ENCODE results near the gene EML1. TPM values are rescaled to one million over a fixed set of nuclear protein-coding genes. Genes with fewer than 3 reads are reported as not detected.

Gene EML1
- total RNA-seq, 3 donors from 2014 or later, result 5.4 to 82.5 (median 8.1) TPM

DNA sequence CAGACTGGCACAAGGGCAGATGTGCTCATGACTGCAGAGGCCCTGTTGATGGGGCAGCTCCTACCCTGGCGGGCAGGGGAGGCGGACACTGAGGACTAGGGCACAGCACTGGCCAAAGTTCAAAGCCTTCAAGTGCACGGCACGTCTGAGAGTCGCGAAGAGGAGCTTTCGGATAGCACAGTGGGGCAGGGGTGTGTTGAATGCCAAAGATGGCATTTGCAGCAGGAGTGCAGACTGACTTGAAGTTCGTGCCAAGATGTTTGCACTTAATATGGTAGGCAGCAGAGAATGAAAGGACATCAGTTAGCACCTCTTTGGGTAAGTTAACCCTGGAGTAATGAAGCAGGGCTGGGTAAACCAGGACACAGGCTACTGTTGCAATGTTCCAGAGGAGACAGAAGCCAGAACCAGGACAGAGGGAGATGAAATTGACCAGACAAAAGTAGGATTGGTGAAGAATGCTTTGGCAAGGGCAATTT, 6.7 kb upstream of the EML1 start:
- intact Hi-C loops (cut with DNase I, micrococcal nuclease), result no loop called here

GRCh38 chr14:99788713-99789112, 4.5 kb upstream of the EML1 start:
- Histone ChIP-seq H3K4me1 (ENCODE audit: low read depth) (peaks cover 5% of the 10 kb centered on the region), H3K4me3 (no peak overlapping the region), H3K36me3 (ENCODE audit: low read depth) (no peaks in the 10 kb centered on the region), H3K9me3 (no peaks in the 10 kb centered on the region)
- no peak for DNase-seq
- TF ChIP-seq CTCF (IDR thresholded peaks at IDR 0.05), result no peak
- no peak for ATAC-seq
- intact Hi-C loops (cut with DNase I, micrococcal nuclease), result no loop called here

More for the DNA sequence above, 6.7 kb upstream of the EML1 start:
- no peak for ATAC-seq
- no peaks in the 10 kb centered on the region for H3K36me3 ChIP-seq (ENCODE audit: low read depth)
- DNase-seq, result no peak
- H3K4me1 ChIP-seq (ENCODE audit: low read depth), result no peaks in the 10 kb centered on the region
- no peak for TF ChIP-seq CTCF (IDR thresholded peaks at IDR 0.05)
- no peak overlapping the region for H3K4me3 ChIP-seq
- no peaks in the 10 kb centered on the region for H3K9me3 ChIP-seq

DNA sequence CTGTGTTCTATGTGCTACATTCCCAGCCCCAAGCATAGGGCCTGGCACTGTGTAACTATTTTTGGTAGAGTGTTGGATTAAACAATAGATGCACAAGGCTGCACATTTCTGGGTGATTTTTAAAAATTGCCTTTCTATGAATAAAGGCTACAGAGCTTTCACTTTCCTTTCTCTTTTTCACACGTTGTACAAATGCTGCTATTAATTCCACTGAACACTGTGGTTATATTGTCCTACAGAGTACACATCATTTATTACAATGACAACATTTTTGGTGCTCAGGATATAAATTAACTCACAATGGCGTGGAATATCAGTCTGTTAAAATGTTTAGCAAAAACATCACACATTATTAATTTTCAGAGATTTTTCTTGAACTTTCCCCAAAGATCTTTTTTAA, 3.6 kb upstream of the EML1 start:
- ATAC-seq, result no peak
- no peaks in the 10 kb centered on the region for H3K9me3 ChIP-seq
- TF ChIP-seq CTCF (IDR thresholded peaks at IDR 0.05), result no peak
- no peak overlapping the region for H3K4me3 ChIP-seq
- no peak for DNase-seq
- H3K36me3 ChIP-seq (ENCODE audit: low read depth), result no peaks in the 10 kb centered on the region
- peaks cover 6% of the 10 kb centered on the region for H3K4me1 ChIP-seq (ENCODE audit: low read depth)
- intact Hi-C loops (cut with DNase I, micrococcal nuclease), result no loop called here

DNA sequence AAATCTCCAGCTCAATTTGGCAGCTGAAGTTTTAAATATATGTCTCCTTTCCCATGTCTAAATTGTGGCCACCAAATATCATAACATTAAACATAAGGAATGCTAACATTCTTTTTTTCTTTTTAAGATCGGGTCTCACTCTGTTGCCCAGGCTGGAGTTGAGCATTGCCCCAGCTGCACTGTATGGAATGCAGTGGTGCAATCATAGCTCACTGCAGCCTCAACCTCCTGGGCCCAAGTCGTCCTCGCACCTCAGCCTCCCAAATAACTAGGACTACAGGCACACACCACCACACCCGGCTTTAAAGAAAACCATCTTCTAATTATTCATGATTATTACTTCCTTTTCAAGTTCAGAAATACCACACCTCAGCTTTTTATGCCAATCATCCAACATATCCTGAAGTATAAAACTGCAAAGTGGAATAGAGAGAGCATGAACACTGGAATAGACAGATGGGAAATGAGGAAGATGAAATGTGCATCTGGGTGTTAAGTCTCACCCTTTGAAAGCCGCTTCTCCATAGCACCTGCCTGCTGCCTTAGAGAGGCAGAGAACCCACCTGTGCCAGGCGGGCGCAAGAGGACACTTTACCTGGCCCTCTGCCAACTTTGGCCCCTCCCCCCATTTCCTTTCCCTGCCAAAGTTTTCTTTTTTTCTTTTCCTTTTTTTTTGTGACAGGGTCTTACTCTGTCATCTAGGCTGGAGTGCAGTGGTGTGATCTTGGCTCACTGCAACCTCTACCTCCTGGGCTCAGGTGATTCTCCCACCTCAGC, 2.8 kb upstream of the EML1 start:
- H3K4me3 ChIP-seq, result no peak overlapping the region
- no peak for ATAC-seq
- H3K36me3 ChIP-seq (ENCODE audit: low read depth), result no peaks in the 10 kb centered on the region
- no peak for DNase-seq
- intact Hi-C loops (cut with DNase I, micrococcal nuclease), result no loop called here
- peaks cover 6% of the 10 kb centered on the region for H3K4me1 ChIP-seq (ENCODE audit: low read depth)
- no peaks in the 10 kb centered on the region for H3K9me3 ChIP-seq
- no peak for TF ChIP-seq CTCF (IDR thresholded peaks at IDR 0.05)

DNA sequence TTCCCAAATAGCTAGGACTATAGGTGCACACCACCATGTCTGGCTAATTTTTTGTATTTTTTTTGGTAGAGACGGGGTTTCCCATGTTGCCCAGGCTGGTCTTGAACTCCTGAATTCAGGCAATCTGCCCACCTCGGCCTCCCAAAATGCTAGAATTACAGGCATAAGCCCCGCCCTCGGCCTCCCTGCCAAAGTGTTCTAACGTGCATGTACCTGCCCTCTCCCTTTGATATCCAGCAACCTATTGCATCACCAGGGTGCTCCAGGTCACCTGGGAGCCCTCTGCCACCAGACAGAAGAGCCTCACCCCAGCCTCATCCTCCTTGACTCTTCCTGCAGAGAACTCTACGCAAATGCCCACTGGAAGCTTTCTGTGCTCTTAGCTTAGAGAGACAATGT, 2.2 kb upstream of the EML1 start:
- TF ChIP-seq CTCF (IDR thresholded peaks at IDR 0.05), result no peak
- no peaks in the 10 kb centered on the region for H3K9me3 ChIP-seq
- peaks cover 6% of the 10 kb centered on the region for H3K4me1 ChIP-seq (ENCODE audit: low read depth)
- no peaks in the 10 kb centered on the region for H3K36me3 ChIP-seq (ENCODE audit: low read depth)
- DNase-seq (no peak), ATAC-seq (no peak)
- H3K4me3 ChIP-seq, result no peak overlapping the region
- intact Hi-C loops (cut with DNase I, micrococcal nuclease), result no loop called here
